Renal cortical epithelial cell (primary cell): ENCODE measurements around the gene C1orf198. TPM values are rescaled to one million over a fixed set of nuclear protein-coding genes. Genes with fewer than 3 reads are reported as not detected.
A peak's percentile ranks its signal among the peaks of the same experiment; 100 is the strongest.

ENCODE experiments used
- DNase-seq: peaks from one replicate; pipeline ENCODE4 v3.0.0-alpha.2; 2011; ENCODE audit warnings: low read depth
- total RNA-seq: library from RNA; depleted of rRNA; stranded (reverse); fragments of >200 nt; gene quantifications from 2 replicates; pipeline ENCODE4 v1.2.3, GENCODE V29; 2014

The C1orf198 gene
- total RNA-seq = 22.1 and 24.5 TPM in 2 replicates

GRCh38 chr1:230867903-230868735 is at the start of gene C1orf198:
Gene C1orf198 (minus strand): TSS chr1:230868521. CDS start chr1:230868512, 9 bp downstream.
- no peak for DNase-seq

- peak; percentile 67 for DNase-seq
Observed at GRCh38 chr1:230917284-230918135, 49.2 kb upstream of the C1orf198 start.

GRCh38 chr1:230916587-230917283 is 48.4 kb upstream of the C1orf198 start:
- no peak for DNase-seq

- DNase-seq = peak; percentile 69
Observed at GRCh38 chr1:230915078-230915477, 46.8 kb upstream of the C1orf198 start.

DNA sequence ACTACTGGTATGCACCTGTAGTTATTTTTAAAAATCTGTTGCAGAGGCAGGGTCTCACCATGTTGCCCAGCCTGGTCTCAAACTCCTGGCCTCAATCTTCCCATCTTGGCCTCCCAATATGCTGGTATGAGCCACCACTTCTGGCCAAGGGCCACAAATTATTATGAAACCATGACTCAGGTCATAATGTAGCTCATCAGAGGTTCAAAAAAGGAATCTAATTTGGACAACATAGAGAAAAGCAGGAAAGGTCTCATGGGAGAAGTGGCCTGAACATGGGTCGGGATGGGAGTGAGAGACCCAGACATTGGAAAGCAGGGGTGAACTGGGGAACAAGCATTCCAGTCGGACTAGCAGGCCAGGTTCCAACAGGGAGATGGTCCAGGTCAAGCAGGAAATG is 45.2 kb upstream of the C1orf198 start:
- no peak for DNase-seq

DNA sequence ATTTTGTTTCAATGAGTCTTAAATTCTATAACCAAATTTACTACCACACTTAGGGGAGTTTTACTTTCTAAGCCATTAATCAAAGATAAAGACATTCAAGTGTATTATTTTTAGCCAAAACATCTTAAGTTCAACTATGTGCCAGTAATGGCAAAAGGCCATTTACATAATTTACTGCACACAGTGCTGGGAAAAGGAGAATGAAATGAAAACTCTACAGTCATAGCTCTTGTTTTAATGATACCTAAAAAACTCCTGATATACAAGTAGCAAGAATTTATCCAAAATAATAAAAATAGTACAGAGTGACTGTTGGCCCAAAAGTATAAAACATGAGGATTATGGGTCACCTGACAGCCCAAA is 42.4 kb upstream of the C1orf198 start:
- no peak for DNase-seq

DNA sequence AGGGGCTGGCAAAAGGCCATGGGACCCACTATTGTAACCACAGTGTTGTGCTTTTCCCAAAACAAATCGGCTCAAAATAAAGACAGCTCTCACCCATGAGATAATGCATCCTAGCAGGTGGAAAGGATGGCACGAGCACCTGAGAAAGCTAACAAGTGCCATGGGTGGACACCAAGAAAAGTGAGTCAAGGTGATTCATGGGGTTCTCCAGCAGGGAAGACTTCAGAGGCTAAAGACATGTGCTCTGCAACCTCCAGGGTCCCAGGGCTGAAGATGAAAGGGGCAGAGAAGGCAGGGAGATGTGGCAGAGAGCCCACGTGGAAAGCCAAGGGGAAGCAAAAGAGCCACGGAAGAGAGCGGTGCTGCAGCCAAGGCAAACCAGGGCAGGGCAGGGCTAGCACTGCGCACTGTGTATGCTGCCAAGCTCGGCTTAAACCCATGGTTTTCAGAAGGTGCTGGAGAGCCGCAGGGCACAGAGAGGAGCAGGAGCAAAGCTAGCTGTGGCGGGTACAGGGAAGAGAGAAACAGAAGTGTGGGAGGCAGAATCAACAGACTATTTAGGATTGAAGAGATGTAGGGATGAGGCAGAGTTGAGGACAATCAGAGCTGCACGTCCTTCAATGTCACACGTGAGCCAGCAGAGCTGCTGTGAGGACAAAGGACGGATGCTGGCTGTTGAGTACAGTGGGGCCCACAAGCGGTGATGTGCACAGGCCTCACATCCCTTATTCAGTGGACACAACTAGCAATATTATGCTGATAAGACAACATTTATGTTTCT is 41.8 kb upstream of the C1orf198 start:
- no peak for DNase-seq

DNA sequence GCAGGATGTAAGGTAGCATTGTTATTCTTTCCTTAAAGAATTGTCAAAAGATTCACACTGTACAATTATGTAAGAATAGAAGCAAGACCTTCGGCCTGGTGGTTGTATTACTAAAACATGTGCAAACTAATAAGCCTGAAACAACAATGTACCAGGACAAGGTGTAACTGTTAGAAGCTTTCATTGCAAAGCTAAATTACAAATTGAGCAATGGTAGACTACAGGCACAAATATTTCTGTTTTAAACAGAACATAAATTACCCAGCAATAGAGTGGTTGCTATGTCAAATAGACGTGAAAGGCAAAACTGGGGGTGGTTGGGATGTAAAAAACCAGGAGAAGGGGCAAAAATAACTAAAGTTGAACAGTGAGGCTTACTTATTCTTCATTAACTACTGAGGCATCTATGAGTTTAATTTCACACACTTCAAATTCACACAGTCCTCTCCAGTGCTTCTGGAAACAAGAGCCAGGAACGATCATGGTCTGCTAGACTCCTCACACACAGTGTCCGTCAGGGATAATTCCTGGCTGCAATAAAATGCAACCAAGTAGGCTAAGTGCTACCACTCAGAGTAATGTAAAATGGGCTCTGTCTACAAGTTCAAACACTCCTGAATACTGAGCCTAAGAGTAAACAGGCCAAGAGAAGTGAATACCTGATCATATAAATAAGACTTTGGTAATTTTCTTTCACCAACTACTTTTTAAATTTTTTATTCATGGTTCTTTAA is 39.3 kb upstream of the C1orf198 start:
- no peak for DNase-seq

DNA sequence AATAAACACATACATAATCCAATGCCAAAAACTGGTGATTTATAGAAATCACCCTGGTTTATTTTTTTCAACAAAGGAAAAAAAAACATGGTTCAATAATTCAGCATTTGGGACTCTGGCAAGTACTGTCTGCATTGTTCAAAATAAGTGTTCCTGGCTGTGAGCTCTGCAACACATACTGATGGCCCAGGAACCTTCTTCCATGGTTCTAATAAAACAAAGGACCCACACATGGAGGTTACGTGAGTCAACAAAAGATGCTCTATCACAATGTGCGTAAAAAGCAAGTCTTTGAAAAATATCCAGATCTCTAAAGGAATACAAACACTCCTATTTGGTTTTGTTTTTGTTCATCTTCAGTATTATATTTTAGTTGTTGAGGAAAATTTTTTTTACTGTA is 37.9 kb upstream of the C1orf198 start:
- no peak for DNase-seq

DNA sequence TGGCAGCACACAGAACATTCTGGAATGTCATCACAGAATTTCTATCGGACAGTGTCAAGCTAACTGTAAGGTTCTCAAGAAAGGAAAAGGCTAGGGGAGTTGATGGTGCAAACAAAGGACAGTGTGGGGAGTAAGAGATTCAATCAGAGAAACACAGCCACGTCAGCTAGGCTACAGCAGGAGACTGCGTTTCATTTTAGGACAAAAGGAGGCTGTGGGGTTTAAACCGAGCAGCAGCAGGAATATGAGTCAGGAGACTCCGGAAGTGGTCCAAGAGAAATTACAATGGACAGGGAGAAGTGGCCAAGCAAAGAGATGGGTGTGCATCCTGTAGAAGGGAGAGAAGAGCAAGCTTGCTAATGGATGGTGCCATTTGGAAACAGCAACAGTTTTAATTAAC is 37.4 kb upstream of the C1orf198 start:
- no peak for DNase-seq

DNA sequence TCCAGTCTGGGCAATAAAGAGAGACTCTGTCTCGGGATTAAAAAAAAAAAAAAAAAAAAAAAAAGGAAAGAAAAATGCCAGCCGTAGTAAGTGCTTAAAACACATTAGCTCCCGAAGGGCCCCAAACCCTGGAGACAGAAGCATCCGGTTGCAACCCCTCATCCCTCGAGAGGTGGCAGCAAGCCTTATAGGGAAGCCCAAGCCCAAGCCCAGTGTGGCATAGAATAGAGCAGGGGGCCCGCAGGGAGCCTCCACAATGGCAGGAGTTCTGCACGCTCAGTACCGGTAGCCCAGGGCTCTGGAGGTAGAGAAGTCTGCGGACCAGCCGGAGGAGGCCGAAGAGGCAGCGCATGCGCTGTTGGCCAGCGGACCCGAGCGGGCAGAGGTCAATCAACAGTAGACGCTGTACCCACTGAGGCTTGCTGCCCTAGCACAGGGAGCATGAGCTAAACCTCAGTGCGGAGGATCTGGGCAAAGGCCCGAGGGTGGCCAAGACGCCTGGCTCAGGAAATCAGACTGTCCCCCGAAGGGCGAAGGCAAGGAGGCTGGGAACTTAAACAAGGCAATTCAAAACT is 34.1 kb upstream of the C1orf198 start:
- DNase-seq = no peak

- DNase-seq = no peak
Observed at GRCh38 chr1:230901671-230902070, 33.4 kb upstream of the C1orf198 start.

DNA sequence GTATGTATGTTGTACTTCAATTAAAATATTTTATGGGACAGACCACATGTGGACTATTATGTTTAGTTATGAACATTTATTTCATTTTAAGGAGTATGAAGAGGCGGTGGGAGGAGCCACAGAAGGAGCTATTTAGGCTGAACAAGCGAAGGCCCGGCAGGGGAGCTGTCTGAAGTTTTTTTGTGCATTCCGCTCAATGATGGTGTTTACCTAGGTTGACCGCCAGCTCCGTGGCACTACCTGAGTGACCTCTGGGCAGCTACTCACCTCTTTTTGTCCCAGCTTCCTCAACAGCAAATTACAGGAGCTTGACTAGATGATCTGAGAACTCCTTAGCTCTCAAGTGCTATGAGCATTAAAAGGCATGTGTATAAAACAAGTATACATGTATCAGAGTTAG is 32.7 kb upstream of the C1orf198 start:
- DNase-seq = no peak

DNA sequence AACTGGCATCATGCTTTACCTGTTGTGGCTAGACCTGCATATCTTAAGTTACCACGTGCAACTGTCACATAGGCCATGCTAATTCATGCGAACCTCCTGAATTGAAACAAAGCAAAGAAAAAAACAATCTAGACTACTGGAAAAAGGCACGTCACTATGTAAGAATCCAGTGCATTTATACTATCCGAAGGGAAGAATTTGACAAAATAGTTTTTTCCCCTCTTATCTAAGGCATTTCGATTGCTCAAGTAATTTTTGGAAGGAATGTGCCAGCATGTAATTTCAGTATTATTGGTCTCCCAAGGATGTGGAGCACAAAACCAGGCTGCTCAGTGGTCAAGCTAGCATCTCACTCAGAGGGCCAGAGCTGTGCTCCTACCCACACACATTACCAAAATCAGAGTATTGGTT is 31.5 kb upstream of the C1orf198 start:
- no peak for DNase-seq

DNA sequence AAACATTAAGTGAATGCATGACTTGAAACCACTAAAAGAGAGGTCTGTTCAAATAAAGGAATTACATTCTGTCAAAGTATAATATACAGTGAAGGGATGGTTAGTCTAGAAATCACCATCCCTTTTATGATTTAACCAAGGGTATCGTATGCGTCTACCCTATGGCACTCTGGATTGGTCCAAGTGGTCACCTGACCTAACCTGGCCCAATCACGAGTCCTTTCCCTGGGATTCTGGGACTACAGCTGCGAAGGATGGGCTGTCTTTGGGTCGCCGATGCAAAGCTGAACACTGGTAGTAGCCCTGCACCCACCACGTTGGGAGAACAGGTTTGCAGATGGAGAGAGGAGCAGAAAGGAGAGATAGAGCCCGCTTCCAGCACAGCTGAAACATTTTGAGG is 30.4 kb upstream of the C1orf198 start:
- no peak for DNase-seq

- no peak for DNase-seq
Observed at GRCh38 chr1:230898144-230898543, 29.8 kb upstream of the C1orf198 start.

DNA sequence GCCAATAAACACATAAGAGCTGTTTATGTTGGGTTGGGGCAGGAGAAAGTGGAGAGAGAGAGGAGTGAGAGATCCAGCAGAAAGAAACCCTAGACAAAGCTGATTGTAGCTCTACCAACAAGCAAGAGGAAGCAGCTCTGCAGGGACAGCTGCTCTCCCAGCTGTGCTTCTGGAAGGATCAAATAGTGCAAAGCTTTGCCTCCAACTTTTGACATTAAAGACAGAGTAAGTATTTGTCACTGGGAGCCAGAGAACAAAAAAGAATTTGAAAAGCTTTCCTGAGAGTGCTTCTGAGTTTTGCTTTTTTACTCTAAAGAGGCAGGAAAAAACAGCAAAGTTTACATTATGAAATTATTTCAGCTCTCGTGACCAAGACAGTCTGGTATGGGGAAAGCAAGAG is 28.5 kb upstream of the C1orf198 start:
- no peak for DNase-seq

- no peak for DNase-seq
Observed at GRCh38 chr1:230895452-230895851, 27.1 kb upstream of the C1orf198 start.

DNA sequence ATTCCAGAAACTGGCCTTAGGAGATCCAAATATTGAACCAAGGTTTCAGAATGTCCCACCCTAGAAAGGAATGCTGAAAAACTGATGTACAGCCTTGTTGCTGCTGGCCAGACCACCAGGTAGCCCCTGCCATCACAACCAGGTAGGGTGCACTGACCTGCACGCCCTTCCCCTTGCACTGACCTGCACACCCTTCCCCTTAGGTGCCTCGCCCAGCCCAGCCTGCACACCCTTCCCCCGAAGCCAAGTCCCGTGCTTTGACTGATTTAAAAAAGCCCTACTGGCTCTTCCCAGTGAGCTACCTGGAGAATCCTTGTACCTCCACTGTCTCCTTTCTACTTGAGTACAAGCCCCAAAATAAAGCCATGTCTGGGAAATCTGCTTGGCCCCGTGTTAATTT is 26.3 kb upstream of the C1orf198 start:
- no peak for DNase-seq

GRCh38 chr1:230894032-230894431 is 25.7 kb upstream of the C1orf198 start:
- DNase-seq = no peak
